ENCODE measurements around the gene KPTN.

GRCh38 chr19:47503826-47504150 lies 19.8 kb upstream of the KPTN start:
- TF ChIP-seq CTCF (IDR thresholded peaks at IDR 0.05) = no peak
- TF ChIP-seq EZH2 (IDR thresholded peaks at IDR 0.05; ENCODE audit: borderline replicate concordance, insufficient read depth, low read depth, low read length, poor library complexity, severe bottlenecking) = no peak
